Peyer's patch (tissue), 4 donors: ENCODE measurements around the gene AJM1. TPM values are rescaled to one million over a fixed set of nuclear protein-coding genes. Genes with fewer than 3 reads are reported as not detected.

ENCODE experiments used
- DNase-seq, 3 donors: peaks; one replicate each; pipeline ENCODE4 v3.0.0-alpha.2; 2017 to 2019
- H3K27ac ChIP-seq, 4 donors: fragments of 200-600 bp; sonication (generic); one replicate each; pipeline ENCODE4 v1.5.1; 2016 to 2019
- H3K27me3 ChIP-seq, 2 donors: fragments of 200-600 bp; sonication (generic); one replicate each; pipeline ENCODE4 v1.5.1; 2019
- H3K36me3 ChIP-seq, 3 donors: fragments of 200-600 bp; sonication (generic); one replicate each; pipeline ENCODE4 v1.5.1; 2016 to 2019
- H3K4me1 ChIP-seq, 4 donors: fragments of 200-600 bp; sonication (generic); one replicate each; pipeline ENCODE4 v1.5.1; 2016 to 2019
- H3K4me3 ChIP-seq, 4 donors: fragments of 200-600 bp; sonication (generic); 1 replicate in 3 of 4; 2 replicates in 1 of 4; pipeline ENCODE4 v1.5.1; 2016 to 2019; ENCODE audit warnings: mild to moderate bottlenecking in 1 of 4
- H3K9me3 ChIP-seq, 4 donors: fragments of 200-600 bp; sonication (generic); one replicate each; pipeline ENCODE4 v1.5.1; 2016 to 2019; ENCODE audit warnings: mild to moderate bottlenecking in 1 of 4
- CTCF ChIP-seq, 6 experiments: fragments of 450-650 bp in 4 of 6; fragments of 200-600 bp in 2 of 6; sonication (generic) in 1 of 6; IDR thresholded peaks; one replicate each; pipeline ENCODE4 v1.5.1; 2017 to 2019; ENCODE audit warnings: antibody characterized with exemption in 6 of 6, mild to moderate bottlenecking in 3 of 6, moderate library complexity in 1 of 6
- POLR2A ChIP-seq, 2 donors: fragments of 450-650 bp; IDR thresholded peaks; one replicate each; pipeline ENCODE4 v1.5.1; 2017; ENCODE audit warnings: antibody characterized with exemption in 2 of 2, mild to moderate bottlenecking in 2 of 2, moderate library complexity in 2 of 2
- total RNA-seq, 4 donors: library from RNA; depleted of rRNA; stranded (reverse); fragments of >200 nt; gene quantifications; one replicate each; pipeline ENCODE4 v1.1.0, GENCODE V29; 2016

AJM1 gene
- total RNA-seq, 4 donors from 2014 or later: 4.1 to 17.4 (median 9.2) TPM

GRCh38 chr9:136853596-136854112 is 11.4 kb downstream of the AJM1 start:
- Histone ChIP-seq H3K4me1 (peaks cover 7 to 45% (median 15%) of the 10 kb centered on the region in 4 donors), H3K9me3 (no peaks in the 10 kb centered on the region), H3K4me3 (no peak overlapping the region), H3K27ac (no peak overlapping the region), H3K27me3 (no peaks in the 10 kb centered on the region), H3K36me3 (peaks cover 0 to 11% (median 0%) of the 10 kb centered on the region in 3 donors)
- DNase-seq: peak in 1 of 3 donors; percentile 48
- TF ChIP-seq POLR2A (IDR thresholded peaks at IDR 0.05) (no peak), CTCF (IDR thresholded peaks at IDR 0.05) (peak in 1 of 6 experiments; percentile 5)

- Histone ChIP-seq H3K36me3 (peaks cover 0 to 11% (median 0%) of the 10 kb centered on the region in 3 donors), H3K27ac (no peak overlapping the region)
- DNase-seq: peak in 2 of 3 donors; percentile 48 to 50
These were observed 12.0 kb downstream of the AJM1 start for GRCh38 chr9:136854113-136854841.

GRCh38 chr9:136854842-136855460 is 12.7 kb downstream of the AJM1 start:
- Histone ChIP-seq H3K4me3 (no peak overlapping the region), H3K27me3 (no peaks in the 10 kb centered on the region), H3K27ac (no peak overlapping the region), H3K9me3 (no peaks in the 10 kb centered on the region), H3K4me1 (peaks cover 4 to 53% (median 18%) of the 10 kb centered on the region in 4 donors), H3K36me3 (peaks cover 0 to 11% (median 0%) of the 10 kb centered on the region in 3 donors)
- TF ChIP-seq POLR2A (IDR thresholded peaks at IDR 0.05): no peak
- TF ChIP-seq CTCF (IDR thresholded peaks at IDR 0.05): no peak
- peak in 1 of 3 donors; percentile 38 for DNase-seq

More at GRCh38 chr9:136854113-136854841, 12.0 kb downstream of the AJM1 start:
- Histone ChIP-seq H3K9me3 (no peaks in the 10 kb centered on the region), H3K4me3 (no peak overlapping the region), H3K27me3 (no peaks in the 10 kb centered on the region), H3K4me1 (peaks cover 7 to 51% (median 16%) of the 10 kb centered on the region in 4 donors)
- no peak for TF ChIP-seq POLR2A (IDR thresholded peaks at IDR 0.05)
- no peak for TF ChIP-seq CTCF (IDR thresholded peaks at IDR 0.05)

GRCh38 chr9:136855461-136856078 is 13.3 kb downstream of the AJM1 start:
- H3K4me1 ChIP-seq: peaks cover 0 to 53% (median 13%) of the 10 kb centered on the region in 4 donors
- no peaks in the 10 kb centered on the region for H3K27me3 ChIP-seq
- peak in 1 of 3 donors; percentile 44 for DNase-seq
- H3K4me3 ChIP-seq: no peak overlapping the region
- TF ChIP-seq CTCF (IDR thresholded peaks at IDR 0.05) (no peak), POLR2A (IDR thresholded peaks at IDR 0.05) (no peak)
- peaks cover 0 to 6% (median 0%) of the 10 kb centered on the region in 3 donors for H3K36me3 ChIP-seq
- no peaks in the 10 kb centered on the region for H3K9me3 ChIP-seq
- H3K27ac ChIP-seq: no peak overlapping the region

- no peaks in the 10 kb centered on the region for H3K27me3 ChIP-seq
- H3K4me1 ChIP-seq: peaks cover 0 to 55% (median 13%) of the 10 kb centered on the region in 4 donors
- peaks cover 0 to 4% (median 0%) of the 10 kb centered on the region in 3 donors for H3K36me3 ChIP-seq
- H3K27ac ChIP-seq: no peak overlapping the region
- peak in 1 of 3 donors; percentile 53 for DNase-seq
- H3K4me3 ChIP-seq: no peak overlapping the region
- TF ChIP-seq POLR2A (IDR thresholded peaks at IDR 0.05) (no peak), CTCF (IDR thresholded peaks at IDR 0.05) (no peak)
- H3K9me3 ChIP-seq: no peaks in the 10 kb centered on the region
These were observed 13.8 kb downstream of the AJM1 start for GRCh38 chr9:136856079-136856476.
